ENCODE results near the gene ABLIM1.

DNA sequence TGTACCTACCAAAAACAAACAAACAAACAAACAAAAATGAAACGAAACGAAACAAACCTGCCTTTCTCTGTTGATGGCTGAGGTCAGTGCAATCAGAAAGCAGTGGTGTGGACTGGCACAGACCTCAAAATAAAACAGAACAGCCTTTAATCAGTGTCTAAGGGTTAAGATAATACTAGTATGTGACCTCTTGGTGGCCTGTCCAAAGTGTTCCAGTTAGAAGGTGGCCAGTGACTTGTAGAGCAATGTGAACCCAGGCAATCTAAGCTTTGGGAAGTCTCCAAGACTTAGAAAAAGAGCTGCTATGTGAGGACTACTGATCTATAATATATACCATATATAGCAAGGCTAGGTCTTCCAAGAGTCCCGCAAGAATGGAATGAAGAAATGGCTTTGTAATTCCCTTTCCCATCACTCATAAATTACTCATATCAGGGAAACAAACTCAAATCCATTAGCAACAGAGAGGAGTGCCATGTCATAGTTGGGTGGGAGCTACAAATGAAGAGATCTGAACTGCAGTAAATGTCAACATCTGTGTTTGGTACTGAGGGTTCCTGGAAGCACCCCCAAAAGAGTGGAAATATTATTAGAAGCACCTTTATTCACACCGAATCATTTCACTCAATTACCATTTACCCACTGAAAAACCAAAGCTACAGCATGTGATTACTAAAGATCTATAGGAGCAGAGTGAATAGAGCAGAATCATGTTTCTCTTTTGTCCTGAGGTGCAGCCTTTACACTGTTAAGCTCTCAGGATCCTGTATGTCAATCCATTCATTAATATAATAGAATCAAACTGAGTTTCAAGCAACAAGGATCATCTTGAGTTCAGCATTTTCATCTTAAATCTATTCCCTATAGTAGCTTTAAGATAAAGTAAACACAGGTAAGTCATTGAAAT, 28.0 kb downstream of the ABLIM1 start:
- TF ChIP-seq POLR2AphosphoS5 (IDR thresholded peaks at IDR 0.05; ENCODE audit: low read depth) (no peak), EZH2phosphoT487 (IDR thresholded peaks at IDR 0.05; ENCODE audit: unreplicated experiment) (no peak), ZNF331 (CRISPR knock-in tag; IDR thresholded peaks at IDR 0.05; ENCODE audit: low read depth) (no peak), EZH2 (IDR thresholded peaks at IDR 0.05; ENCODE audit: low read depth, unreplicated experiment) (no peak)
- TF ChIP-seq, protein P1, sequence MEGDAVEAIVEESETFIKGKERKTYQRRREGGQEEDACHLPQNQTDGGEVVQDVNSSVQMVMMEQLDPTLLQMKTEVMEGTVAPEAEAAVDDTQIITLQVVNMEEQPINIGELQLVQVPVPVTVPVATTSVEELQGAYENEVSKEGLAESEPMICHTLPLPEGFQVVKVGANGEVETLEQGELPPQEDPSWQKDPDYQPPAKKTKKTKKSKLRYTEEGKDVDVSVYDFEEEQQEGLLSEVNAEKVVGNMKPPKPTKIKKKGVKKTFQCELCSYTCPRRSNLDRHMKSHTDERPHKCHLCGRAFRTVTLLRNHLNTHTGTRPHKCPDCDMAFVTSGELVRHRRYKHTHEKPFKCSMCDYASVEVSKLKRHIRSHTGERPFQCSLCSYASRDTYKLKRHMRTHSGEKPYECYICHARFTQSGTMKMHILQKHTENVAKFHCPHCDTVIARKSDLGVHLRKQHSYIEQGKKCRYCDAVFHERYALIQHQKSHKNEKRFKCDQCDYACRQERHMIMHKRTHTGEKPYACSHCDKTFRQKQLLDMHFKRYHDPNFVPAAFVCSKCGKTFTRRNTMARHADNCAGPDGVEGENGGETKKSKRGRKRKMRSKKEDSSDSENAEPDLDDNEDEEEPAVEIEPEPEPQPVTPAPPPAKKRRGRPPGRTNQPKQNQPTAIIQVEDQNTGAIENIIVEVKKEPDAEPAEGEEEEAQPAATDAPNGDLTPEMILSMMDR (conservative IDR thresholded peaks at IDR 0.05; ENCODE audit: low read depth in 2 of 2) = no peak
- TF ChIP-seq, protein P2, sequence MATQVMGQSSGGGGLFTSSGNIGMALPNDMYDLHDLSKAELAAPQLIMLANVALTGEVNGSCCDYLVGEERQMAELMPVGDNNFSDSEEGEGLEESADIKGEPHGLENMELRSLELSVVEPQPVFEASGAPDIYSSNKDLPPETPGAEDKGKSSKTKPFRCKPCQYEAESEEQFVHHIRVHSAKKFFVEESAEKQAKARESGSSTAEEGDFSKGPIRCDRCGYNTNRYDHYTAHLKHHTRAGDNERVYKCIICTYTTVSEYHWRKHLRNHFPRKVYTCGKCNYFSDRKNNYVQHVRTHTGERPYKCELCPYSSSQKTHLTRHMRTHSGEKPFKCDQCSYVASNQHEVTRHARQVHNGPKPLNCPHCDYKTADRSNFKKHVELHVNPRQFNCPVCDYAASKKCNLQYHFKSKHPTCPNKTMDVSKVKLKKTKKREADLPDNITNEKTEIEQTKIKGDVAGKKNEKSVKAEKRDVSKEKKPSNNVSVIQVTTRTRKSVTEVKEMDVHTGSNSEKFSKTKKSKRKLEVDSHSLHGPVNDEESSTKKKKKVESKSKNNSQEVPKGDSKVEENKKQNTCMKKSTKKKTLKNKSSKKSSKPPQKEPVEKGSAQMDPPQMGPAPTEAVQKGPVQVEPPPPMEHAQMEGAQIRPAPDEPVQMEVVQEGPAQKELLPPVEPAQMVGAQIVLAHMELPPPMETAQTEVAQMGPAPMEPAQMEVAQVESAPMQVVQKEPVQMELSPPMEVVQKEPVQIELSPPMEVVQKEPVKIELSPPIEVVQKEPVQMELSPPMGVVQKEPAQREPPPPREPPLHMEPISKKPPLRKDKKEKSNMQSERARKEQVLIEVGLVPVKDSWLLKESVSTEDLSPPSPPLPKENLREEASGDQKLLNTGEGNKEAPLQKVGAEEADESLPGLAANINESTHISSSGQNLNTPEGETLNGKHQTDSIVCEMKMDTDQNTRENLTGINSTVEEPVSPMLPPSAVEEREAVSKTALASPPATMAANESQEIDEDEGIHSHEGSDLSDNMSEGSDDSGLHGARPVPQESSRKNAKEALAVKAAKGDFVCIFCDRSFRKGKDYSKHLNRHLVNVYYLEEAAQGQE (IDR thresholded peaks at IDR 0.05; ENCODE audit: unreplicated experiment) = no peak
- TF ChIP-seq, protein P3, sequence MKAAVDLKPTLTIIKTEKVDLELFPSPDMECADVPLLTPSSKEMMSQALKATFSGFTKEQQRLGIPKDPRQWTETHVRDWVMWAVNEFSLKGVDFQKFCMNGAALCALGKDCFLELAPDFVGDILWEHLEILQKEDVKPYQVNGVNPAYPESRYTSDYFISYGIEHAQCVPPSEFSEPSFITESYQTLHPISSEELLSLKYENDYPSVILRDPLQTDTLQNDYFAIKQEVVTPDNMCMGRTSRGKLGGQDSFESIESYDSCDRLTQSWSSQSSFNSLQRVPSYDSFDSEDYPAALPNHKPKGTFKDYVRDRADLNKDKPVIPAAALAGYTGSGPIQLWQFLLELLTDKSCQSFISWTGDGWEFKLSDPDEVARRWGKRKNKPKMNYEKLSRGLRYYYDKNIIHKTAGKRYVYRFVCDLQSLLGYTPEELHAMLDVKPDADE (IDR thresholded peaks at IDR 0.05) = no peak
